ENCODE results near the gene GPRC5A. TPM values are rescaled to one million over a fixed set of nuclear protein-coding genes. Genes with fewer than 3 reads are reported as not detected.
"Not testable (repeated sequence)": the region's sequence is repeated elsewhere in the genome, so short reads cannot be mapped to it uniquely, and the experiment has no call there.

GPRC5A gene
- total RNA-seq (1 to 10 TPM in 3 of 7 donors, under 1 TPM in 4; 0.09 to 3.0 (median 0.69) TPM), polyA plus RNA-seq (under 1 TPM; 0.09 to 0.18 (median 0.13) TPM)
- long read RNA-seq, donor 1, full-length matches to known transcripts, result 1 of 1 reads
- long read RNA-seq, donor 1, partial matches to known transcripts, result 0 of 1 reads
- long read RNA-seq, donor 1, other reads (novel, unspliced or antisense), result 0 of 1 reads
- long read RNA-seq, donor 2, full-length matches to known transcripts, result 2 of 2 reads
- long read RNA-seq, donor 2, partial matches to known transcripts, result 0 of 2 reads
- long read RNA-seq, donor 2, other reads (novel, unspliced or antisense), result 0 of 2 reads

DNA sequence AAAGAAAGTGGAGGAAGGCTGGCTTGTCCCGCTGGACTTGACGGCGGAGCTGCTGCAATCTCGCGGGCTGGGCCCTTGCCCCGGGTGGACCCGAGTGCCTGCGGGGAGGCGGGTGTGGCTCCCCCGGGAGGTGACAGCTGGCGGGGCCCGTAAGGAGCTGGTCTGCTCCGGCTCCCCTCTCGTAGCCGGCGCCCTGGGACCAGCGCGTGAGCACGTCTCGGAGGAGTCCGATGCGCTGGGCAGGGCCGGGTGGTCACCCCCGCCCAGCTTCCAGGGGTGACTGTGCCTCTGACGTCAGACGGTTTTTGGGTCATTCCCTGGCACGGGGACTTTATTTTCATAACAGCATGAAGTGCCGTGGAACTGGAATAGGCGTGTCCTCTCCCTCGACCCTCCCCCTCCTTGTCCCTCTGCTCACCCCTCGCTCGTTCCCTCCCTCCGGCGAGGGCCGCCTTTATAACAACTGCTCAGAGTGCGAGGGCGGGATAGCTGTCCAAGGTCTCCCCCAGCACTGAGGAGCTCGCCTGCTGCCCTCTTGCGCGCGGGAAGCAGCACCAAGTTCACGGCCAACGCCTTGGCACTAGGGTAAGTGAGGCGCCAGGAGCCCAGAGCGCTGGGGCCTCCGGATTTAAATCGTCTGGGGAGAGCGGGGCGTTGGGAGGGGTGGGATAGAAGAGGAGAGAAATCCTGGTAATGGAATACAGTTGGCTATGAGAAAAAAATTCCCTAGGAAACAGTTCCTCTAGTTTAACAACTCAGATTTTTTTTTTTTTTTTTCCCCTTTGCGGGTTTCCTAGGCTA lies at the start of gene GPRC5A:
GPRC5A (plus strand) TSS at position 483 of the 801 bp plus-strand sequence. CDS start 16,688 bp downstream, outside the sequence.
- TF ChIP-seq CTCF (IDR thresholded peaks at IDR 0.05 in 8 of 11, conservative IDR thresholded peaks at IDR 0.05 in 3 of 11), result no peak
- no peak for TF ChIP-seq POLR2A (IDR thresholded peaks at IDR 0.05)
- peak; percentile 44 to 73 (median 70) for TF ChIP-seq POLR2AphosphoS5 (IDR thresholded peaks at IDR 0.05)
- Histone ChIP-seq H3K9me3 (no peaks in the 10 kb centered on the region), H3K4me3 (peak within 1 kb of the TSS; percentile 21 to 69 (median 39)), H3K27me3 (replicated peaks in 1 of 7) (peaks cover 0 to 61% (median 13%) of the 10 kb centered on the region in 7 donors), H3K4me1 (peaks cover 4 to 20% (median 14%) of the 10 kb centered on the region in 6 donors), H3K27ac (no peak within 1 kb of the TSS), H3K36me3 (no peaks in the 10 kb centered on the region)
- peak; percentile 79 for DNase-seq
- 2 to 4% (median 3%) methylated on average over 33 to 50 of the region's 50 CpGs for WGBS, 5 donors
- intact Hi-C loops (cut with DNase I; ENCODE audit: low total_unique reads), result no loop called here

DNA sequence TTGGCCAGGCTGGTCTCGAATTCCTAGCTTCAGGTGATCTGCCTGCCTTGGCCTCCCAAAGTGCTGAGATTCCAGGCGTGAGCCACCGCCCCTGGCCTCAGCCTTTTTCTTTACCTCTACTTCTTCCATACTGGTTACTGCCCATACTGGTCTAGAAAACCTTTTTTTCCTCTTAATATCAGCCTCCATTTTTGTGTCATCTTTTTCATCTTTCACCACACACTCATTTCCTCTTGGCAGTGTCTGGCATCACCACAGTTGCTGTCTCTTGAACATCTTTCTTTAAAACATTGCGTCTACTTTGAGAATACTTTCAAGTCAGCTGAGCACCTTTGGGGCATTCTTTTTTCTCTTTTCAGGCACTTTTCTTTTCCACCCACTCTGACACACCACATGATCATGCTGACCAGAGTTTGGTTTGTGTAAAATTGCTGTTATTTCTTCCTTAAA lies 45.5 kb upstream of the GPRC5A start:
- Histone ChIP-seq H3K4me3 (no peak overlapping the region), H3K4me1 (no peaks in the 10 kb centered on the region), H3K9me3 (peaks cover 0 to 5% (median 0%) of the 10 kb centered on the region in 8 donors), H3K27ac (no peak overlapping the region), H3K27me3 (replicated peaks in 1 of 7) (no peaks in the 10 kb centered on the region), H3K36me3 (no peaks in the 10 kb centered on the region)
- DNase-seq, result no peak
- 86 to 92% (median 92%) methylated on average over 4 of the region's 4 CpGs for WGBS, 5 donors
- TF ChIP-seq POLR2AphosphoS5 (IDR thresholded peaks at IDR 0.05) (no peak), CTCF (IDR thresholded peaks at IDR 0.05 in 8 of 11, conservative IDR thresholded peaks at IDR 0.05 in 3 of 11) (no peak), POLR2A (IDR thresholded peaks at IDR 0.05) (no peak)
- intact Hi-C loops (cut with DNase I; ENCODE audit: low total_unique reads), result no loop called here

GRCh38 chr12:12846780-12847179 lies 44.6 kb upstream of the GPRC5A start:
- H3K9me3 ChIP-seq, result peaks cover 0 to 12% (median 0%) of the 10 kb centered on the region in 8 donors
- H3K4me1 ChIP-seq; intact Hi-C loops (cut with DNase I; ENCODE audit: low total_unique reads); H3K27ac ChIP-seq; DNase-seq; H3K27me3 ChIP-seq (replicated peaks in 1 of 7); H3K36me3 ChIP-seq; H3K4me3 ChIP-seq: not testable (repeated sequence)
- 92 to 96% (median 94%) methylated on average over 3 of the region's 3 CpGs for WGBS, 5 donors

DNA sequence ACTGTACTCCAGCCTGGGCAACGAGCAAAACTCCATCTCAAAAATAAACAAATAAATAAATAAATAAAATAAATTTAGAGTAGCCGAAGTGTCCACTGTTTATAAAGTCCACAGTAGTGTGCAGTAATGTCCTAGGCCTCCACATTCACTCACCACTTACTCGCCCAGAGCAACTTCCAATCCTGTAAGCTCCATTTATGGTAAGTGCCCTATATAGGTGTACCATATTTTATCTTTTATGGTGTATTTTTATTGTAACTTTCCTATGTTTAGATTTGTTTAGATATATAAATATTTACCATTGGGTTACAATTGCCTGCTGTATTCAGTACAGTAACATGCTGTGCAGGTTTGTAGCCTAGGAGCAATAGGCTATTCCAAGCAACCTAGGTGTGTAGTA lies 37.9 kb upstream of the GPRC5A start:
- peaks cover 0 to 12% (median 0%) of the 10 kb centered on the region in 8 donors for H3K9me3 ChIP-seq
- no peak overlapping the region for H3K27ac ChIP-seq
- no peaks in the 10 kb centered on the region for H3K4me1 ChIP-seq
- intact Hi-C loops (cut with DNase I; ENCODE audit: low total_unique reads), result no loop called here
- H3K36me3 ChIP-seq, result no peaks in the 10 kb centered on the region
- TF ChIP-seq POLR2AphosphoS5 (IDR thresholded peaks at IDR 0.05), result no peak
- TF ChIP-seq CTCF (IDR thresholded peaks at IDR 0.05 in 8 of 11, conservative IDR thresholded peaks at IDR 0.05 in 3 of 11), result no peak
- no peak for TF ChIP-seq POLR2A (IDR thresholded peaks at IDR 0.05)
- no peak overlapping the region for H3K4me3 ChIP-seq
- DNase-seq, result no peak
- no peaks in the 10 kb centered on the region for H3K27me3 ChIP-seq (replicated peaks in 1 of 7)
- 60 to 65% (median 63%) methylated on average over 3 of the region's 3 CpGs for WGBS, 5 donors

Data from spleen (tissue), 13 donors.